NCI-H1105 treated with DMSO at 0.1 percent for 48 hours (cell line): ENCODE data around the gene EMC10.
"Not testable (repeated sequence)": the region's sequence is repeated elsewhere in the genome, so short reads cannot be mapped to it uniquely, and the experiment has no call there.

Experiments
- DNase-seq: peaks from one replicate; lab custom pipeline; 2025; lab: John Stamatoyannopoulos, UW

EMC10 gene

GRCh38 chr19:50476224-50476906 is at the start of gene EMC10, which contains the start of gene GARIN5A:
TSS of gene EMC10 (plus strand) at chr19:50476507. CDS start at chr19:50476545, 38 bp downstream.
TSS of gene GARIN5A (minus strand) at chr19:50476848. CDS start at chr19:50476388, 460 bp downstream.
- DNase-seq: peak; percentile 91

- DNase-seq: no peak
Observed at GRCh38 chr19:50427318-50427925, 48.9 kb upstream of the EMC10 start.

- DNase-seq: no peak
Observed at GRCh38 chr19:50427997-50428425, 48.3 kb upstream of the EMC10 start.

GRCh38 chr19:50428772-50429463 is 47.4 kb upstream of the EMC10 start:
- no peak for DNase-seq

- DNase-seq: no peak
Observed at GRCh38 chr19:50430888-50431342, 45.4 kb upstream of the EMC10 start.

- peak; percentile 72 for DNase-seq
Observed at GRCh38 chr19:50431343-50432220, 44.7 kb upstream of the EMC10 start.

GRCh38 chr19:50432221-50433028 is 43.9 kb upstream of the EMC10 start, which contains the start of gene MYBPC2:
TSS of gene MYBPC2 (plus strand) at chr19:50432892. CDS start at chr19:50432954, 62 bp downstream.
- peak; percentile 18 for DNase-seq

- no peak for DNase-seq
Observed at GRCh38 chr19:50433201-50434180, 42.8 kb upstream of the EMC10 start.

- DNase-seq: no peak
Observed at GRCh38 chr19:50434525-50434924, 41.8 kb upstream of the EMC10 start.

GRCh38 chr19:50435221-50435620 is 41.1 kb upstream of the EMC10 start:
- DNase-seq: no peak

- DNase-seq: no peak
Observed at GRCh38 chr19:50435627-50436026, 40.7 kb upstream of the EMC10 start.

GRCh38 chr19:50437862-50438449 is 38.4 kb upstream of the EMC10 start:
- no peak for DNase-seq

- DNase-seq: not testable (repeated sequence)
Observed at GRCh38 chr19:50439130-50439529, 37.2 kb upstream of the EMC10 start.

- no peak for DNase-seq
Observed at GRCh38 chr19:50444059-50444458, 32.2 kb upstream of the EMC10 start.

GRCh38 chr19:50447053-50447452 is 29.3 kb upstream of the EMC10 start:
- no peak for DNase-seq

- no peak for DNase-seq
Observed at GRCh38 chr19:50447750-50448149, 28.6 kb upstream of the EMC10 start.

- no peak for DNase-seq
Observed at GRCh38 chr19:50449236-50449899, 26.9 kb upstream of the EMC10 start.

- no peak for DNase-seq
Observed at GRCh38 chr19:50450369-50451222, 25.7 kb upstream of the EMC10 start.
